Endodermal cell (in vitro differentiated cells): ENCODE results near the gene GOLT1A. TPM values are rescaled to one million over a fixed set of nuclear protein-coding genes. Genes with fewer than 3 reads are reported as not detected.
A peak's percentile ranks its signal among the peaks of the same experiment; 100 is the strongest.

ENCODE experiments used
- DNase-seq: peaks from one replicate; pipeline ENCODE4 v3.0.0-alpha.2; 2017
- H3K27ac ChIP-seq: 2 replicates; pipeline ENCODE4 v1.5.1; 2013; ENCODE audit warnings: mild to moderate bottlenecking, low read depth, low read length, moderate library complexity
- H3K27me3 ChIP-seq: 2 replicates; pipeline ENCODE4 v1.6.1; 2013; ENCODE audit warnings: mild to moderate bottlenecking, low read length, moderate library complexity; ENCODE audit not compliant: insufficient read depth, control insufficient read depth, poor library complexity, severe bottlenecking
- H3K36me3 ChIP-seq: 2 replicates; pipeline ENCODE4 v1.7.0; 2013; ENCODE audit warnings: mild to moderate bottlenecking, low read length, moderate library complexity; ENCODE audit not compliant: control insufficient read depth, insufficient read depth
- H3K4me1 ChIP-seq: one replicate; pipeline ENCODE4 v1.7.0; 2013; ENCODE audit warnings: low read length; ENCODE audit not compliant: control insufficient read depth, insufficient read depth
- H3K4me3 ChIP-seq: 2 replicates; pipeline ENCODE4 v1.5.1; 2013; ENCODE audit warnings: mild to moderate bottlenecking, low read length, moderate library complexity
- H3K9ac ChIP-seq: 2 replicates; pipeline ENCODE4 v1.6.1; 2013; ENCODE audit warnings: mild to moderate bottlenecking, low read length, moderate library complexity; ENCODE audit not compliant: poor library complexity, severe bottlenecking; ENCODE audit errors: extremely low read depth
- H3K9me3 ChIP-seq: 2 replicates; pipeline ENCODE4 v1.6.1; 2013; ENCODE audit warnings: mild to moderate bottlenecking, low read length, moderate library complexity; ENCODE audit not compliant: control insufficient read depth
- H3K27ac Mint-ChIP-seq: 2 replicates; pipeline ENCODE4 v1.8.0; 2020; ENCODE audit warnings: mixed read lengths
- H3K27me3 Mint-ChIP-seq: 2 replicates; pipeline ENCODE4 v1.8.0; 2021; ENCODE audit warnings: mild to moderate bottlenecking, mixed read lengths; ENCODE audit not compliant: insufficient read depth
- H3K36me3 Mint-ChIP-seq: 2 replicates; pipeline ENCODE4 v1.8.0; 2020; ENCODE audit warnings: low read depth, mixed read lengths
- H3K4me1 Mint-ChIP-seq: 2 replicates; pipeline ENCODE4 v1.8.0; 2020; ENCODE audit warnings: mixed read lengths
- H3K4me3 Mint-ChIP-seq: 2 replicates; pipeline ENCODE4 v1.8.0; 2020; ENCODE audit warnings: mild to moderate bottlenecking, moderate library complexity, mixed read lengths
- H3K9me3 Mint-ChIP-seq: 2 replicates; pipeline ENCODE4 v1.8.0; 2020; ENCODE audit warnings: mild to moderate bottlenecking, mixed read lengths
- CTCF ChIP-seq: fragments of 200-600 bp; sonication (generic); conservative IDR thresholded peaks from 2 replicates; pipeline ENCODE4 v1.5.0; 2021; ENCODE audit warnings: antibody characterized with exemption, mild to moderate bottlenecking
- WGBS, 2 experiments: methylation state at CpG; one replicate each; pipeline versions ENCODE4 v1.1.5 to v1.1.7; 2013; ENCODE audit warnings: missing lambda C conversion rate in 2 of 2, mixed read lengths in 1 of 2; ENCODE audit not compliant: insufficient coverage in 1 of 2, insufficient read length in 1 of 2; 5-methylcytosine and 5-hydroxymethylcytosine counted together
- long read RNA-seq, 4 experiments: library from polyadenylated mRNA in 2 of 4; library from RNA in 1 of 4; library from capped mRNA in 1 of 4; stranded (forward) in 3 of 4; unstranded in 1 of 4; transcript quantifications; one replicate each; pipeline ENCODE4 v2.0.0, GENCODE V29; 2020 to 2021; ENCODE audit warnings: inconsistent platforms in 1 of 4
- polyA plus RNA-seq, 2 experiments: library from polyadenylated mRNA; stranded (reverse); fragments of 50-300 nt; gene quantifications; one replicate each; pipeline ENCODE4 v1.2.3, GENCODE V29; 2013
- total RNA-seq, 2 donors: library from RNA; stranded (reverse); fragmentation: NEBNext Ultra II Directional in 1 of 2; extraction: Animal tissue kit (Norgen Biotek cat#: 25700) in 1 of 2; gene quantifications; 2 replicates in 1 of 2; 3 replicates in 1 of 2; pipeline ENCODE4 v1.2.1, GENCODE V29; 2021

The GOLT1A gene
- total RNA-seq: 1 to 10 TPM; 1.8 to 6.2 TPM
- polyA plus RNA-seq (2013, experiment 1 of 2): 0.82 TPM
- 0.66 TPM for polyA plus RNA-seq (2013, experiment 2 of 2)
- long read RNA-seq, experiment 1, partial matches to known transcripts: 0 of 4 reads
- long read RNA-seq, experiment 1, other reads (novel, unspliced or antisense): 0 of 4 reads
- long read RNA-seq, experiment 2, partial matches to known transcripts: 0 of 5 reads
- long read RNA-seq, experiment 2, other reads (novel, unspliced or antisense): 2 of 5 reads
- long read RNA-seq, experiment 3, partial matches to known transcripts: 3 of 3 reads
- long read RNA-seq, experiment 3, other reads (novel, unspliced or antisense): 0 of 3 reads
- long read RNA-seq, experiment 4, partial matches to known transcripts: 0 of 5 reads
- long read RNA-seq, experiment 4, other reads (novel, unspliced or antisense): 1 of 5 reads

GRCh38 chr1:204213668-204214662 is at the start of gene GOLT1A:
GOLT1A (minus strand) TSS chr1:204213988; CDS start chr1:204213906, 82 bp downstream.
- peak; percentile 84 for TF ChIP-seq CTCF
- H3K9me3 ChIP-seq: no peaks in the 10 kb centered on the region
- H3K9me3 Mint-ChIP-seq: no peaks in the 10 kb centered on the region
- H3K4me1 Mint-ChIP-seq: no peaks in the 10 kb centered on the region
- DNase-seq: peak; percentile 95
- H3K36me3 ChIP-seq: no peaks in the 10 kb centered on the region
- no peaks in the 10 kb centered on the region for H3K36me3 Mint-ChIP-seq
- 17 to 20% methylated on average over 10 to 41 of the region's 41 CpGs for WGBS, 2 experiments
- peaks cover 3% of the 10 kb centered on the region for H3K27me3 Mint-ChIP-seq
- H3K4me1 ChIP-seq: no peaks in the 10 kb centered on the region
- H3K27me3 ChIP-seq: peaks cover 14% of the 10 kb centered on the region
- peak within 1 kb of the TSS; percentile 1 for H3K27ac Mint-ChIP-seq
- H3K27ac ChIP-seq: no peak within 1 kb of the TSS
- peak within 1 kb of the TSS; percentile 69 for H3K4me3 ChIP-seq
- H3K4me3 Mint-ChIP-seq: peak within 1 kb of the TSS; percentile 44
- no peak within 1 kb of the TSS for H3K9ac ChIP-seq

- Mint-ChIP-seq H3K27me3 (no peaks in the 10 kb centered on the region), H3K27ac (peak overlapping the region; percentile 75), H3K36me3 (peaks cover 84% of the 10 kb centered on the region), H3K4me3 (no peak overlapping the region), H3K9me3 (no peaks in the 10 kb centered on the region), H3K4me1 (peaks cover 31% of the 10 kb centered on the region)
- WGBS, 2 experiments: 76 to 86% methylated on average over 3 to 13 of the region's 13 CpGs
- Histone ChIP-seq H3K36me3 (peaks cover 18% of the 10 kb centered on the region), H3K4me1 (peaks cover 9% of the 10 kb centered on the region), H3K9me3 (no peaks in the 10 kb centered on the region), H3K9ac (no peak overlapping the region), H3K27me3 (no peaks in the 10 kb centered on the region), H3K4me3 (no peak overlapping the region), H3K27ac (peak overlapping the region; percentile 82)
- no peak for TF ChIP-seq CTCF
- no peak for DNase-seq
Measured at GRCh38 chr1:204263254-204263910, 49.6 kb upstream of the GOLT1A start.
